GM19035 (cell line): ENCODE data around the gene ASIC5.
"Not testable (repeated sequence)": the region's sequence is repeated elsewhere in the genome, so short reads cannot be mapped to it uniquely, and the experiment has no call there.

Experiments used
- ATAC-seq: cut with Tn5 transposase; IDR thresholded peaks from one replicate; pipeline ENCODE4 v1.9.1; 2021; ENCODE audit not compliant: unreplicated experiment

Gene ASIC5, protein sequence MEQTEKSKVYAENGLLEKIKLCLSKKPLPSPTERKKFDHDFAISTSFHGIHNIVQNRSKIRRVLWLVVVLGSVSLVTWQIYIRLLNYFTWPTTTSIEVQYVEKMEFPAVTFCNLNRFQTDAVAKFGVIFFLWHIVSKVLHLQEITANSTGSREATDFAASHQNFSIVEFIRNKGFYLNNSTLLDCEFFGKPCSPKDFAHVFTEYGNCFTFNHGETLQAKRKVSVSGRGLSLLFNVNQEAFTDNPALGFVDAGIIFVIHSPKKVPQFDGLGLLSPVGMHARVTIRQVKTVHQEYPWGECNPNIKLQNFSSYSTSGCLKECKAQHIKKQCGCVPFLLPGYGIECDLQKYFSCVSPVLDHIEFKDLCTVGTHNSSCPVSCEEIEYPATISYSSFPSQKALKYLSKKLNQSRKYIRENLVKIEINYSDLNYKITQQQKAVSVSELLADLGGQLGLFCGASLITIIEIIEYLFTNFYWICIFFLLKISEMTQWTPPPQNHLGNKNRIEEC

DNA sequence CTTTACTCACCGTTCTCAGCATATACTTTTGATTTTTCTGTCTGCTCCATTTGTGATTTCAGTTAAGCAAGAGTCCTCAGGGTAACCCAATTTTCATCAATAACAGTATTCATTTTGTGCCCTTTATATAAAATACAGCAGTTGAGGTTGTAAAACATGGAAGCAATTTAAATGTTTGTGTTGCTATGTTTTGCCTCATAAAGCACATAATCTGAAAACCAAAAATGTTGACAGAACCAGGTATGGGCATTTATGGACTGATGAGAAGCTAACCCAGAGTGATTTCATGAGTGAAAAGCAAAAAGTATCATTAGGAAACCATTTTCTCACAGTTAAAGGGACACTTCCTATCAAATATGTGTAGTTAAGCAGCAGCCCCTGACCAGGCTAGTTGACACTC lies at the start of gene ASIC5:
Gene ASIC5, minus strand, starts transcription at position 101 of the 400 bp plus-strand sequence. Its CDS starts 51 bp downstream, at position 50.
- no peak for ATAC-seq

DNA sequence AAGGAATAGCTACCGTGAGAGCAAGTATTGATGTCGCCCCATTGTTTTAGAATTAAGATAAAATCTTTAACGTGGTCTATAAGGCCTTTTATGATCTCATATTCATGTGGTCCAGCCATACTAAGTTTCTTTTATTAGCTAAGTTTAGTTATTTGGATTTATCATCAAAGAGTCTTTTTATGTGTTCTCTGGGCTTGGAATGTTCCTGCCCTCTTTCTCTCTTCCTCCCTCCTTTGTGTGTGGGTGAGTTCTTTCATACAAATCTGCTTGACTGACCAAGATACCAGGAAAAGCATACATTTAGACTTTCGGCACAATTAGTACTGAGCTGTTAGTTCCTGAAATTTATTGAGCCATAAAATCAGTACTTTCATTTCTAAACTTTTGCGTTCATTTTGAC lies 48.7 kb upstream of the ASIC5 start:
- no peak for ATAC-seq

- ATAC-seq, result no peak
Observed at GRCh38 chr4:155911905-155912304, 45.8 kb upstream of the ASIC5 start.

- ATAC-seq, result no peak
Observed at GRCh38 chr4:155909615-155910226, 43.6 kb upstream of the ASIC5 start.

- ATAC-seq, result peak; percentile 54
Observed at GRCh38 chr4:155908187-155909139, 42.4 kb upstream of the ASIC5 start.

DNA sequence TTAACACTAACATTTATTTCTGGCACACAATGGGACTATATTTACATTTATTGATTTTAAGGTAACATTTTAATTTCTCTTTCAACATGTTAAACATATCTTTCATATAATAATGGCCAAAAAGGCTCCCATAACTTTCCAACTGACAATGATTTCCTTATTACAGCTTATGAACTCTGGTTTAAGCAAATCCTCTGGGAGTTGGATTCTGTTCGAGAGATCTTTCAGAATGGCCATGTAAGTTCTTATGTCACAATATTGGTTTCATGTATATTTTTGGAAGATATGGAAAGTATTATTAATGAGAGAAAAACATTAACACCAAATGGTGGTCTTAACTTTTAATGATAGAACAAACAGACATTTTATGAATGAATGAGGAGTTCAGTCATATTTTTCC lies 41.5 kb upstream of the ASIC5 start:
- no peak for ATAC-seq

- no peak for ATAC-seq
Observed at GRCh38 chr4:155906554-155907247, 40.6 kb upstream of the ASIC5 start.

- ATAC-seq, result no peak
Observed at GRCh38 chr4:155904331-155904730, 38.3 kb upstream of the ASIC5 start.

DNA sequence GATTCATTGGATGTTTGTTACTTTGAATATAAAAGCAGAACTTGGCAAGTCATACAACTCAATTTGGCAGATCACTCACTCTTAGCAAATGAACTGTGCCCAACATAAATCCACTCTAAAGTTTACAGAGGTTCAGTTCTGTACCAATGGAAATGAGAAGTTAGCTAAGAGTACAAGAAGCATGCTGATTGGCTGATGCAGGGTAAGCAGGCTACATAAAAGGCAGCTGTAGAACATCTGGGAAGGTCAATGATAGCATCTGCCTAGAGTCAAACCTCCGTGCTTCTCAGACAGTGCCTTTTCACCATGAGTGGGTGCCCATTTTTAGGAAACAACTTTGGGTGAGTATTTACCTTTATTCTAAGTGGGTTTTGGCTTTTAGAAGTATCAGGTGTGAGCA lies 37.4 kb upstream of the ASIC5 start, which contains the start of gene TDO2:
Gene TDO2, plus strand, starts transcription at position 244 of the 400 bp plus-strand sequence. Its CDS starts 63 bp downstream, at position 307.
- ATAC-seq, result no peak

GRCh38 chr4:155901013-155901412 lies 34.9 kb upstream of the ASIC5 start:
- ATAC-seq, result no peak

DNA sequence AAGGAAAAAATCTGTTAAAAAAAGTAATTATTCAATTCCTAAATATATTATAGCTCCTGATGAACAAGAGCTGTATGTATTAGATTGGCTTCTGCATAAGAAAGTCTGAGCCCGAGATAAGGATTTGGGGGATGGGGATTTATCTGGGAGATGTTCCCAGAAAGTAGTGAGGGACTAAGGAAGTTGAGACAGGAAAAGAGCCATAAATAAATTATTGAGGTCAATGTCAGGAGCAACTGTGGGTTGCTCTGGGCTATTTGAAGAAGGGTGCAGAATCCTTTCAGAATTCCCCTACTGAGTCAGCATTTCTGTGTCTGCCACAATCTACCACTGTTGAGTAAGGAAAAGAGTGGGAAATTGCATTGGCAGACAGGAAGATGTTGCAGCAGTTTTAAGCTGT lies 34.3 kb upstream of the ASIC5 start:
- ATAC-seq, result no peak

DNA sequence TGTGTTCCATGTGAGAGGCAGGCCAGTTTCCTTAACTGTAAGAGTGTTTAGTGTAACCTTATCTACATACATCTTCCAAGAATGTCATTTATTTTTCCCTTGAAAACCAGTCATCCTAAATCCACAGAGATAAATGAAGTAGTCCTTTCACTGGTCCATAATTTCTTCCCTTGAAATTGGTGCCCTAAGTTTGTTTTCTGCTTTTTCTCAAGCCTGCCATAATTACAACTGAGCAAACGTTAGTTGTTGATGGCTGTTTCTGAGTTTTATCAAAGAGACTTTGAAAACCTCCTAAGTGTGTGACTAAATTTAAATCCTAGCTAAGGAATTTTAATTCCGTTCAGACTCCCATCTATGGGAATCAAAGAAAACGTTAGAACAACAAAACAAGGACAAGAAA lies 33.8 kb upstream of the ASIC5 start:
- ATAC-seq, result no peak

DNA sequence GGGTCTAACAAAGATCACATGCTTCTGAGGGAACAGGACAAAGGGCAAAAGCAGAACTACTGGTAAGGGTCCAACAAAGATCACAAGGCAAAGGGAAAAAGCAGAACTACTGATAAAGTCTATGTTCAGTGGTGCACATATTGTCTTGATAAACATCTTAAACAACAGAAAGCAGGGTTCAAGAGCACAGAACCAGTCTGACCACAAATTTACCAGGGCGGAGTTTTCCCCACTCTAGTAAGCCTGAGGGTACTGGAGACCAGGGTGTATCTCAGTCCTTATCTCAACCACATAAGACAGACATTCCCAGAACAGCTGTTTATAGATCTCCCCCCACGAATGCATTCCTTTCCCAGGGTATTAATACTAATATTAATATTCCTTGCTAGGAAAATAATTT lies 32.3 kb upstream of the ASIC5 start:
- ATAC-seq, result not testable (repeated sequence)

DNA sequence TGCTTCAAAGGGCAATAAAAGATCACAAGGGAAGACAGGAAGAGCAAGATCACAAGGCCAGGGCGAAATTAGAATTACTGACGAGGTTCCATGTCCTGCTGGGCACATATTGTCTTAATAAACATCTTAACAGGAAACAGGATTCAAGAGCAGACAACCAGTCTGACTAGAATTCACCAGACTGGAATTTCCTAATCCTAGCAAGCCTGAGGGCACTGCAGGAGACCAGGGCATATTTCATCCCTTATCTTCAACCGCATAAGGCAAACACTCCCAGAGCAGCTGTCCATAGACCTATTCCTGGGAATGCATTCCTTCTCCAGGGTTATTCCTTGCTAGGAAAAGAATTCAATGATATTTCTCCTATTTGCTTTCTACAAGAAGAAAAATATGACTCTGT lies 25.0 kb upstream of the ASIC5 start:
- no peak for ATAC-seq

DNA sequence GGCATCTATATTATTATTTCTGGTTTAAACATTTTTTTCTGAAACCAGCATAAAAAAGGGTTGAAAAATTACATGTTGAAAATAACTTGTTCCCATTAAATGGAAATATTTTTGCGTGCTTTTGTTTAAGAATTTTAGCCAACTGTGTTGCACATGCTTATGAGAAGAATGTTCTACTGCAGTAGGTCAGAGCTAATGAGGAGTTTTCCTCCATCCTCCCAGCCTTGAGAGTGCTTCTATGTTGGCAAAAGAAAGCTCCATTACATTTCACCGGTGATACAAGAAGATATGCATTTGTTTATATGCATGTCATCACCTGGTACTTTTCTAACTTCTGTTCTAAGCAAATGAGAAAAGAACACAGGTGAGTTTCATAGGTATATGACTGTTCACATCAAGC lies 23.9 kb upstream of the ASIC5 start:
- no peak for ATAC-seq

GRCh38 chr4:155889031-155889793 lies 23.1 kb upstream of the ASIC5 start:
- peak; percentile 60 for ATAC-seq

GRCh38 chr4:155887847-155888570 lies 21.9 kb upstream of the ASIC5 start:
- no peak for ATAC-seq

DNA sequence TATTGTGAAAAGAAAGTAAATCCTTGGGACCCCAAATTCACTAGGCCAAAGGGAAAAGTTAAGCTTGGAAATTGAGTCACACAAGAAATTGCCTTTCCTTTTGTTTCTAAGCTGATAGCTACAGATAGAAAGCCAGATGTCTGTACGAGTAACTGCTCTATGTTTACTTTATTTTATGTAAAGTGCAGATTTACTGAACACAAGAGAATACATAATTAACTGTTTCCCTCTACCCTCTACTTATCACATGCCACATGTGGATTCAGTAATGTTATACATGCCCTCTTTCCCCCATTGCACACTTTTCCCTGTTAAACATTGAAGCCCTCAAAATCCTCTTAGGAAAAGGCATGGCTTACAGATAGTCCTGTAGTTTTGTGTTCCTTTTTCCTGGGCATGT lies 21.0 kb upstream of the ASIC5 start:
- no peak for ATAC-seq

GRCh38 chr4:155885666-155886065 lies 19.6 kb upstream of the ASIC5 start:
- ATAC-seq, result no peak
